Bone marrow (tissue), 2 donors: Measurements from ENCODE around the gene POLR2L.
A peak's percentile ranks its signal among the peaks of the same experiment; 100 is the strongest.

ENCODE experiments used
- DNase-seq, 2 donors: peaks; one replicate each; lab custom pipeline; 2025; lab: John Stamatoyannopoulos, UW

POLR2L gene

GRCh38 chr11:826836-827145 is 15.5 kb downstream of the POLR2L start:
- DNase-seq: no peak

- no peak for DNase-seq
Measured at GRCh38 chr11:826227-826621, 16.1 kb downstream of the POLR2L start.

DNA sequence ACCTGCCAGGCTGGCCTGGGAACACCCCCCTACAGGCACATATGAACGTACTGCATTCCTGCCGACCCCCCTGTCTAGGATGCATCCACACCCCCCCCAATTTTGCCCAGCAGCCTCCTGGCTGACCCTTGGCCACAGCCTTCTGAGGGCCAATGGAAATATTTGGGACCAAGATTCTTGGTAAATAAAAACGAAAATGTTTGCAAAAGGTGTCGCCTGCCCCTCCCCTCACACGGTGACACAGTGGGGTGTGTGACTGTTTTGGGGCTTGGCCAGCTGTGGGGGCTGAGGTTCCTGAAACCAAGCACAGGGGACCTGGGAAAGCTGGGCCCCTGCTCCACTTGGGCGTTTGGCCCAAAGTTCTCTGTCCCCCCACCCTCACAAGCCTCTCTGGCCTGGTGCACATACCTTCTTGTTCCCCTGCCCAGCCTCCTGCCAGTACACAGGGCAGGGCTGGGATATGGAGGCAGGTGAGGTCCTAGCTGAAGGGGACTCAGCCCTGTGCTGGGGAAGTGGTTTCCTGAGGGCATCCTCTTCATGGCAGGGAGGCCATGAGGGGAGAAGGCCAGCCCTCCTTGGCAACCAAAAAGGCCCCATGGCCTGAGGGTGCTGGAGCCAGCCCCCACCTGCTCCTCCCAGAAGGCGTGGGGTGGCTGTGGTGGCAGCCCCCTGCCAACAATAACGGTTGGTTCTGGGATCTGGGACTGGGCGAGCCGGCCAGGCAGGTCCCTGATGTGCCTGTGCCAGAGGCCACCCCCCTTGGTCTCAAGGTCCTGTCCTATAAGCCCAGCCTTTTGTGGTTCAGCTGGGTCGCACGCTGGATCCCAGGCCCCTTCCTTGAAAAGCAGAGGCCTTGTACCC is 16.7 kb downstream of the POLR2L start:
- no peak for DNase-seq

GRCh38 chr11:824942-825341 is 17.4 kb downstream of the POLR2L start:
- DNase-seq: no peak

DNA sequence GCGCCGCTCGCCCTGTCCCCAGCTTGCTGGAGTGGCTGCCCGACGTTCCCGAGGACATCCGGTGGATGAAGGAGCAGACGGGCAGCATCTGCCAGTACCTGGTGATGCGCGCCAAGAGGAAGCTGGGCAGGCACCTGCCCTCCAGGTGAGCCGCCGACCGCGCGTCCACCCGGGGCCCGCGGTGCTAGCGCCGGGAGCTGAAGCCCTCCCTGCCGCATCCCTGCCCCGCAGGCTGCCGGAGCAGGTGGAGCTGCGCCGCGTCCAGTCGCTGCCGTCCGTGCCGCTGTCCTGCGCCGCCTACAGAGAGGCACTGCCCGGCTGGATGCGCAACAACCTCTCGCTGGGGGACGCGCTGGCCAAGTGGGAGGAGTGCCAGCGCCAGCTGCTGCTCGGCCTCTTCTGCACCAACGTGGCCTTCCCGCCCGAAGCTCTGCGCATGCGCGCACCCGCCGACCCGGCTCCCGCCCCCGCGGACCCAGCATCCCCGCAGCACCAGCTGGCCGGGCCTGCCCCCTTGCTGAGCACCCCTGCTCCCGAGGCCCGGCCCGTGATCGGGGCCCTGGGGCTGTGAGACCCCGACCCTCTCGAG is 17.9 kb downstream of the POLR2L start:
- no peak for DNase-seq

DNA sequence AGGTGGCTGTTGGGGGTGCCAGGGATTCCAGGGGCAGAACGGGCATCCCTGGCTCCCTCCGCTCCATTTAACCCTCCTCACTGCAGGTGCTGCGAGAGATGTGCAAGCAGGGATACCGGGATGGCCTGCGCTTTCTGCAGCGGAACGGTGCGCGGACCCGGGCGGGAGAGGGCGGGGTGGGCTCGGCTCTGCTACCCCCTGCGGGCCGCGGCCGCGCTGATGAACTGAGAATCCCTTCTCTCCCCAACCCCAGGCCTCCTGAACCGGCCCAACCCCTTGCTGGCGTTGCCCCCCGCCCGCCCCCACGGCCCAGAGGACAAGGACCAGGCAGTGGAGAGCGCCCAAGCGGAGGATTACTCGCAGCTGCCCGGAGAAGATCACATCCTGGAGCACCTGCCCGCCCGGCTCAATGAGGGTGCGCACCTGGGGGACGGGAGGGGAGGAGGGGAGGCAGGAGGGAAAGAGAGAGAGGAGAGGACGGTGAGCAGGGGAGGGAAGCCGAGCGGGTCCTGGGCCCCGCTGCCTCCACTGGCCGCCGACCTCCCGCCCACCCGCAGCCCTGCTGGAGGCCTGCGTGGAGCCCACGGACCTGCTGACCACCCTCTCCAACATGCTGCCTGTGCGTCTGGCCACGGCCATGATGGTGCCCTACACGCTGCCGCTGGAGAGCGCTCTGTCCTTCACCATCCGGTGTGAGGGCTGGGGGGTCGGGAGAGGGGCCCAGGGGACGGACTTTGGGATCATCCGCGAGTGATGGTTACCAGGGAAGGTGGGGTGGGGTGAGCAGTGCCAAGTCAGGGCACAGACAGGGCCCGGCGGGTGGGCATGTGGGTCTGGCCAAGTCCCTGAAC is 18.7 kb downstream of the POLR2L start:
- no peak for DNase-seq

- DNase-seq: peak in 1 of 2 donors; percentile 16
Measured at GRCh38 chr11:821512-822371, 20.6 kb downstream of the POLR2L start.

DNA sequence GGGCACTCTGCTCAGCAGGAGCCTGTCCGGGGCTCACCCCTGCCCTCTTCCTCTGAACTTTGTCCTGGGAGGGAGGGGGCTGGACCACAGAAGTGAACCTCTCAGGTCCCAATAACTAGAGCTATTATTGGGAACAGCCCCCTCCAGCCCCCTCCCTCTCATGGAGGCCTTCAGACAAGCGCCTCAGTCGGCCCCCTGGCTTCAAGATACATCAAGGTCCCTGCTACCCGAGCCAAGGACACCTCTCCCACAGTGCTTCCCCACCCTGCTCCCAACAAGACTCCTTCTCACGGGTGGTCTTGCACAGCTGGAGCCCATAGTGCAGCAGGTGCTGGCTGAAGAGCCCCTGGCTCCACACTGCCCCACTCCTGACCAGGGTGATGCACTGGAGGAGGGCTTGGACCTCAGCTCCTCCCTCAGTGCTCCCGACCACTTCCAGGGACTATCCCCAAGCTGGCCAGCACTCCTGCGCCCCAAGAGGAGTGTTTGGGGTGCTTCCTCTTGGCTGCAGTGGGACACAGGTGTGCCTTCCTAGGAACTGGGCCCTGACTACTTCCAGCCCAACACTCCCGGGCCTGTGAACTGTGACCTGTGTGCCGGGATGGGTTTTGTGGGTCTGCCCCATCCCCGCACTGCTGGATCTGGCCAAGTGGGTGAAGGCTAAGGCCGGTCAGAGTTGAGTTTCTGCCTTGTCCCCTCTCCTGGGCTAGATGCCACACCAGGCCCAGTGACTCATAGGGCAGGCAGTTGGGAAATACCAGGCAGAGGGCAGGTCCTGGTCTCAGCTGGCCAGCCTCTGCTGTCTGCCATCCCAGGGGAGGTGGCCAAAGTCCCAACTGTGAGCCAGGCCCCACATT is 21.4 kb downstream of the POLR2L start:
- DNase-seq: peak in 1 of 2 donors; percentile 55

DNA sequence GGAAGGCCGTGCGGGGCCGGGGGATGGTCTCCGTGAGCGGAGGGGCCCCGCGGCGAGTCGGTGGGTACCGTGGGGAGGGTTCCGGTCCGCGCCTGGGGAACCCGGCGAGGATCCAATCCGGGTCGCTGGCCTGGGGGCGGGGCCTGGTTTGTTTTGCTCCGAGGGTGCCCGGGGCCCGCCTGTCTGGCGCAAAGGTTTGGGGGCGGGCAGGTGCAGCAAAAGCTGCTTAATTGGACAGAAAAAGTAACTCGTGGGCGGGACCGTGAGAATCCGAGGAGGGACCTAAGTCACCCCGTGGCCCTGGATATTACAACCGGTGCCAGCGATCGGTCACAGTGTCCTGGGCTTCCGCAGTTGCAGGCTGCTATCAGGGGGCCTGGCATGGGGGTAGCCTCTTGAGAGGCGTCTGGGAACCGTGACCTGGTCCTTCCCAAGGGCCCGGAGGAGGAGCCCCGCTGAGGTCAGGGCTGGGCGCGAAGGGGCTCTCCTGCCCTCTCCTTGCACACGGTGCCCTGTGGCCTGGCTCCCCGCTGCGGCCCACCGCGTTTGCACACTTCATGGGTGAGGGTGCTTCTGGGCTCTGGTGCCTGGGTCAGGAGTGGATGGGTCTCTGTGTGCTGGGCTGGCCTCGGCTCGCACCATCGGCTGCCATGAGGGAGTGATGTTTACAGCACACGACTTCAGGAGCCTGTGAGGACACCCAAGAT is 22.2 kb downstream of the POLR2L start:
- peak; percentile 59 to 66 for DNase-seq

- DNase-seq: peak; percentile 59 to 80
Measured at GRCh38 chr11:819129-819931, 23.0 kb downstream of the POLR2L start.

DNA sequence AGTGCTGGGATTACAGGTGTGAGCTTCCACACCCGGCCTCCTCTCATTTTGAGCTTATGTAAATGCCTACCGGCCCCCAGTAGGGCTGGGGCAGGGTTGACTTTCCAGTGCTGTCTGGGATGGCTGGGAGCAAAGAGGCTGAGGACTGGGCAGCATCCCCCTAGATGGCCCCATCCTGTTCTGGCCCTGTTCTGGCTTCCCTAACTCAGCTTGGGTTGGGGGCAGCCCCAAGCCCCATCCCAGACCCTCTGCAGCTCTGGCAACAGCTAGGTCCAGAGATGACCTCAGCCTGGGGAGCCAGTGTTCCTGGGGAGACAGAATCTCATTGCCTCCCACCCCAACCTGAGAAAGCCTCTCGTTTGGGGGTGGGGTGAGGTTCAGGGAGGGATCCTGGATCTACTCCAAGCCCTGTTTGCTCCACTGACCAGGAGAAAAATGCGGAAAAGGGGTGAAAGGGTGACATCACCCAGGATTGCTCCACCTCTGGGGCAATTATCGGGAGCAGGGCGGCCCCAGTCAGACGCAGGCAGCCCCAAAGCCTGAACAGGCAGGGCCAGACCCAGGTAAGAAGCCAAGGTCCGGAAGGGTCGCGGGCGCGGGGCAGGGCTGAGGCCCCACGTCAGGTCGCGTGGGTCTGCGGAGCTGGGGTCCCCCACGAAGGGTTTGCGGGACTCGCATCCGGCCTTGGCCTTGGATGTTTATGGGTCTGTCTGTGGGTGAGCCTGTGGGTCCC is 23.8 kb downstream of the POLR2L start, which contains the start of gene PNPLA2:
Gene PNPLA2, plus strand, starts transcription at position 519 of the 733 bp plus-strand sequence. CDS start 805 bp downstream, outside the sequence.
- DNase-seq: no peak

GRCh38 chr11:816433-816779 is 25.9 kb downstream of the POLR2L start:
- no peak for DNase-seq

DNA sequence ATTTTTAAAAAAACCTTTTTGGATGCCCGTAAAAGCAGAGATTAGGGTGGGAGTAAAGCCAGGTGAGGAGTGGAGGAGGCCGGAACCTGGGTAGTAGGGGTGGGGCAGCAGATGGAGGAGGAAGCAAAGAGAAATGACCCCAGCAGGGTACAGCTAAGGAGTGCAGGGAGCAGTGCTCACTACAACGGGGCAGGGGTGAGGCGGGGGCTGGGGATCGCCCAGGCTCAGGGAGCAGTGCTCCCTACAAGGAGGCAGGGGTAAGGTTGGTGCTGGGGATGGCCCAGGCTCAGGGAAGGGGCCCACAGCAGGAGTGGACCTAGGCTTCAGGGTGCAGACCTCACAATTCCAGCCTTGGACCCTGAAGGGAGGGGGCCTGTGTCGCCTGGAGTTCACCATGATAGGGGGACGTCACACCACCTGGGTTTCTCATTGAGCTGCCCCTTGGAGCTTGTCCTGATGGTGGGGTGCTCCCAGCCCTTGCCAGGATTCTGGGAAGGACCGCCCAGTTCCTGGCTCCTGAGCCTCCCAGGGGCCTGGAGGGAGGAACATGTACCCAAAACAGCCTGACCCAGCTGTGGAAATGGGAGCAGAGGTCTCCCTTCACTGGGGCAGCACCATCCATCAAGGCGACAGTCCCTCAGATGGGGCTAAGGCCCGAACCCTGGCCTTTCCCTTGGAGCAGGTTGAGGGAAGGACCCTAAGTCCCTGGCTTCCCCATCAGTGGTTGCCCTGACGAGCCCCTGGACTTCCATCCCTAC is 26.5 kb downstream of the POLR2L start:
- no peak for DNase-seq

GRCh38 chr11:813456-814096 is 28.8 kb downstream of the POLR2L start:
- DNase-seq: no peak

- DNase-seq: no peak
Measured at GRCh38 chr11:813072-813455, 29.3 kb downstream of the POLR2L start.

- DNase-seq: no peak
Measured at GRCh38 chr11:812390-812789, 29.9 kb downstream of the POLR2L start.

- no peak for DNase-seq
Measured at GRCh38 chr11:811446-812245, 30.7 kb downstream of the POLR2L start.
